Measurements from ENCODE around the gene C16orf87.
"Not testable (repeated sequence)": the region's sequence is repeated elsewhere in the genome, so short reads cannot be mapped to it uniquely, and the experiment has no call there.

Gene C16orf87, protein sequence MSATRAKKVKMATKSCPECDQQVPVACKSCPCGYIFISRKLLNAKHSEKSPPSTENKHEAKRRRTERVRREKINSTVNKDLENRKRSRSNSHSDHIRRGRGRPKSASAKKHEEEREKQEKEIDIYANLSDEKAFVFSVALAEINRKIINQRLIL

DNA sequence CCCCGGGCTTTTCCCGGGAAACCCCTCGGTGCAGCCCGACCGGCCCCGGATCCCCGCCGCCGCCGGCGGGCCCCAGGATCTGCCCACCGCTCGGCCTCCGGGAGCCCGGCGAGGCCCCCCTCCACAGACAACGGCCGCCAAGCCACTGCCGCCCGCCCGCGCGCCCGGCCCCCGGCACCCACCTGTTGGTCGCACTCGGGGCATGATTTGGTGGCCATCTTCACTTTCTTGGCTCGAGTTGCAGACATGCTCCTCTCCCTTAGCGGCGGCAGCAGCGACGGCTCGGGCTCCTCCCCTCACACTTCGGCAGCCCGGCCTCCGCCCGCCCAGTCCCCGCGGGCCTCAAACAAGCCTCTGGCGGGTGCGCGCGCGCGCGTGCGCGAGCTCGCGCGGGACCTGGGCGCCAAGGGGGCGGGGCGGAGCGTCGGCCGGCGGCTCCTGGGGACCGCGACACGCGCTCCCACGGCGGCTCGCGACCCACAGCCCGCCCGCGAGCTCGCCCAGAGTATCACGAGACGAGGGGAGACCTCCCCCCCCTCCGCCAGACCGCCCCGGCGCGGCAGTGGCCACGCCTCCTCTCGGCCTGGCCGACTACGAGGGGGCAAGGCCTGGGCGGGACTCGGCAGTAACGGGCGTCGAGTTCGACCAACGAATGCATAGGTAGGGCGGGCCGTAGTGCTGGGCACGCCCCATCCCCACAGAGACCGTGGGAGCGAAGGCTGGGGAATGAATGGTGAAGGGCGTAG is at the start of gene C16orf87:
Gene C16orf87 (minus strand): TSS at position 279 of the 746 bp plus-strand sequence. CDS start 31 bp downstream, at position 248.
- DNase-seq, result peak; percentile 78 to 87

DNA sequence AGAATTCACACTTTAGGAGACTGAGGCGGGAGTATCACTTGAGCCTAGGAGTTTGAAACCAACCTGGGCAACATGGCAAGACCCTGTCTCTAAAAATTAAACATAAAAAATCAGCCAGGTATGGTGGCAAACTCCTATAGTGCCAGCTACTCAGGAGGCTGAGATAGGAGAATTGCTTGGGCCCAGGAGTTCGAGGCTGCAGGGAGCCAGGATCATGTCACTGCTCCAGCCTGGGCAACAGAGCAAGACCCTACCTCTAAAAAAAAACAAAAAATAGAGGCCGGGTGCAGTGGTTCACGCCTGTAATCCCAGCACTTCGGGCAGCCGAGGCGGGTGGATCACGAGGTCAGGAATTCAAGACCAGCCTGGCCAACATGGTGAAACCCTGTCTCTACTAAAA is 44.3 kb upstream of the C16orf87 start:
- no peak for DNase-seq

DNA sequence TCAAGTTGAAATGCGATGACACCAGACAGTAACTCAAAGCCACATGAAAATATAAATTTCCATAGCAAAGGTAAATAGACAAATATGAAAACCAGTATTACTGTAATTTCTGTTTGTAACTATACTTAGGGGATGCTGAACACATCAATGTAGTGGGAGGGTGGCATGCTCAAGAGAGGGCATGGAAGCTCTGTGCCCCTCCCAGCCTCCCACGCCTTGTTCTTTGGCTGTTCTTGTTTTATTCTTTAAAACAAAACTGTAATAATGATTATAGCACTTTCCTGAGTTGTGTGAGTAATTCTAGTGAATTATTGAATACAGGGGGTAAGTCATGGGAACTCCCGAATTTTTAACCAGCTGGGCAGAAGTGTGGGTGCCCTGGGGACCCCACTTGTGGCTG is 42.2 kb upstream of the C16orf87 start:
- no peak for DNase-seq

DNA sequence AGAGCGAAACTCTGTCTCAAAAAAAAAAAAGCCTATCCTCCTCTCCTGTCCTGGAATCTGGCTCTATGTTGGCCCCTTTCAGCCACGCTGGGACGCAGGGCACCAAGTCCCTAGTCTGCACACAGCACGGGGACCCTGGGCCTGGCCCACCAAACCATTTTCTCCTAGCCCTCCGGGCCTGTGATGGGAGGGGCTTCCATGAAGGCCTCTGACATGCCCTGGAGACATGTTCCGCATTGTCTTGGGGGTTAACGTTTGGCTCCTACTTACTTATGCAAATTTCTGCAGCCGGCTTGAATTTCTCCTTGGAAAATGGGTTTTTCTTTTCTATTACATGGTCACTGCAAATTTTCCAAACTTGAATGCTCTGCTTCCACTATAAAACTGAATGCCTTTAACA is 40.6 kb upstream of the C16orf87 start:
- DNase-seq, result no peak

DNA sequence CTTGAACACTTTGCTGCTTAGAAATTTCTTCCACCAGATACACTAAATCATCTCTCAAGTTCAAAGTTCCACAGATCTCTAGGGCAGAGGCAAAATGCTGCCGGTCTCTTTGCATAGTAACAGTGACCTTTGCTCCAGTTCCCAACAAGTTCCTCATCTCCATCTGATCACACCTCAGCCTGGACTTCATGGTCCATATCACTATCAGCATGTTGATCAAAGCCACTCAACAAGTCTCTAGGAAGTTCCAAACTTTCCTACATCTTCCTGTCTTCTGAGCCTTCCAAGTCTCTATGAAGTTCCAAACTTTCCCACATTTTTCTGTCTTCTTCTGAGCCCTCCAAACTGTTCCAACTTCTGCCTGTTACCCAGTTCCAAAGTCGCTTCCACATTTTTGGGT is 37.9 kb upstream of the C16orf87 start:
- DNase-seq, result not testable (repeated sequence)

DNA sequence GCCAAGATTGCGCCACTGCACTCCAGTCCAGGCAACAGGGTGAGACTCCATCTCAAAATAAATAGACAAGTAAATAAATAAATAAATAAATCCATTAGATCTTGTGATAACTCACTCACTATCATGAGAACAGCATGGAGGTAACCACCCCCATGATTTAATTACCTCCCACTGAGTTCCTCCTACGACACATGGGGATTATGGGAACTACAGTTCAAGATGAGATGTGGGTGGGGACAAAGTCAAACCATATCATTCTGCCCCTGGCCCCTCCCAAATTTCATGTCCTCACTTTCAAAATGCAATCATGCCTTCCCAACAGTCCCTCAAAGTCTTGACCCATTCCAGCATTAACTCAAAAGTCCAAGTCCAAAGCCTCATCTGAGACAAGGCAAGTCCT is 36.5 kb upstream of the C16orf87 start:
- not testable (repeated sequence) for DNase-seq

DNA sequence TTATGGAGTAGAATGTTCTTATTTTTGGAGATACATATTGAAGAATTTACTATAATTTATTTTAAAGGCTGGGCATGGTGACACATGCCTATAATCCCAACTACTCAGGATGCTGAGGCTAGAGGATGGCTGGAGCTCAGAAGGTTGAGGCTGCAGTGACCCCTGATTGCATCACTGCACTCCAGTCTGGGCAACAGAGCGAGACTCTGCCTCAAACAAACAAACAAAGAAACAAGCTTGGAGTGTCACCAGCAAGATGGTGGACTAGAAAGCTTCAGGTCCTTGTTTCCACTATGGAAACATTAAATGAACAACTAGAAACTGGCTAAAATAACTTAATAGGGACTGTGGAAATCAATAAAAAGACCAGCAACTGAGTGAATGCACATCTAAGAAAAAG is 35.3 kb upstream of the C16orf87 start:
- DNase-seq, result no peak

DNA sequence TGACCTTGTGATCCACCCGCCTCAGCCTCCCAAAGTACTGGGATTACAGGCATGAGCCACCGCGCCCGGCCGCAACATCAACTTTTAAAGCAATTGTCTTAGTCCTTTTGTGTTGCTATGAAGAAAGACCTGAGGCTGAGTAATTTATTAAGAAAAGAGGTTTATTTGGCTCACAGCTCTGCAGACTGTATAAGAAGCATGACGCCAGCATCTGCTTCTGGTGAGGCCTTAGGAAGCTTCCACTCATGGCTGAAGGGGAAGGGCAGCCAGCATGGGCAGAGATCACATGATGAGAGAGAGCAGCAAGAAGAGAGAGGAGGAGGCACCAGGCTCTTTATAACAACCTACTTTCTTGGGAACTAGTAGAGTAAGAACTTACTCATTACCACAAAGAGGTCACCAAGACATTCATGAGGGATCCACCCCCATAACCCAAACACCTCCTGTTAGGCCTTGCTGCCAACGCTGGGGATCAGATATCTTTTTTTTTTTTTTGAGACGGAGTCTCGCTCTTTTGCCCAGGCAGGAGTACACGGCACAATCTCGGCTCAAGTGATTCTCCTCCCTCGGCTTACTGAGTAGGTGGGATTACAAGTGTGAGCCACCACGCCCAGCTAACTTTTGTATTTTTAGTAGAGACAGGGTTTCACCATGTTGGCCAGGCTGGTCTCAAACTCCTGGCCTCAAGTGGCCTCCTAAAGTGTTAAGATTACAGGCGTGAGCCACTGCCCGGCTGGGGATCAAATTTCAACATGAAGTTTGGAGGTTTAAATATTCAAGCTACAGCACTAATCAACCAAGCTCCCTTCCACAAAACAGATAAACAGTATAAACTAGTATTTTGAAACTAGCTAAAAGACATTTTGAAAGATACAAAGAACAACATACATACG is 31.8 kb upstream of the C16orf87 start:
- no peak for DNase-seq

DNA sequence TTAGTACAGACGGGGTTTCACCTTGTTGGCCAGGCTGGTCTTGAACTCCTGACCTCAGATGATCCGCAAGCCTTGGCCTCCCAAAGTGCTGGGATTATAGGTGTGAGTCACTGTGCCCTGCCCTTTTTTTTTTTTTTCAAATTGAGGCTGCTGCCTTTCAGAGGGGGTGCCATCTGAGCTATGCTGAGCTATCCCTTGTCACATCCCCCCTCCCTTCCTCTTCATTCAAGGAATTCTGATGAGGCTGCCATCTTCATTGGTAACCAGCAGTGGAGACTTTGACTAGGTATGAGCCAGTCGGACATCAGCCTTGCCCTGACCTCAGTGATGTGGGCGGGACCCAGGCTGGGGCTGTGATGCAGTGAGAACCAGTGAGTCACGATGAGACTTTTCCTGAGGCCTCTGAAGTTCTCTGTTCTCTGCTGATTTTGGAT is 28.8 kb upstream of the C16orf87 start:
- DNase-seq, result no peak

DNA sequence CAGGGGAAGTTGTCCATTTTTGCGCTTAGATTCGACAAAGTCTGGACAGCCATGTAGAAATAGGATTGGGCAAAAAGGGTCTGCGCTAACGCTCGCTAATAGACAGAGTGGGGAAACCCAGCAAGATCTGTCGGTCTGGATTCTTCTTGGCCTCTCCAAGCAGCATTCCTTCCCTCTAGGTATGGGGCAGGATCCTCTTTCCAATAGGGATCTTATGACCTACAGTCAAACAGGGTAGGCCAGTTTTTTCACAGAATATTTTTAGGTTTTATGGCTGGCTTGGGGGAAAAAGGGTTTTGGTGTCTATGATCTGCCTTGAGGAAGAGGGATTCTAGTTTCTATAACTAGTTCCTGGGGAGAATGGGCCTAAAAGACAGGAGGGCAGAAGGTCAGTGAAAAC is 27.2 kb upstream of the C16orf87 start:
- DNase-seq, result no peak

DNA sequence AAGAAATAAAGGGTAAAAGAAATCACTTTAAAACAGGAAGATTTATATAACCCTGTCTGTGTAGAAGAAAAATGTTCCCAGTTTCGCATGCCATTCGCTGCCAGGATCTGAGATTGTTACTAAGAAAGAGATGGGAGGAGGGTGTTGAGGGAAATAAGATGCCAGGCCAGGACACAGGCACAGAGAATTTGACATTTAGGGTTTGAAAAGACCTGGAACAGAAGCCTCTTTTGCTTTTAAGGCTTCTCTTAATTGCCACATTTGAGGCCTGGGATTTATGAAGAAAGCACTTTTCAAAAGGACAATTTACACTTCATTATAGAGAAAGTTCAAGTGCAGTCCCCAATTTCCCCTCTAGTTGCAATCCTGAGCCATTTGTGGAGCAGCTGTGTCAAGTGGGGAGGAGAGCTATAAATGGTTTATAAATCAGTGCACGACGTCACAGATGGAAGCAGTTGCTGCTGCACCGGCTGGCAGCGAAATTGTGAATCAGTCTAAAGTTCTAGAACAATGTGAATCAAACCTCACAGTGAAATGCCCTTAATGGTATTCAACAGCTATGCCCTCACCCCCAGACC is 26.5 kb upstream of the C16orf87 start:
- no peak for DNase-seq

DNA sequence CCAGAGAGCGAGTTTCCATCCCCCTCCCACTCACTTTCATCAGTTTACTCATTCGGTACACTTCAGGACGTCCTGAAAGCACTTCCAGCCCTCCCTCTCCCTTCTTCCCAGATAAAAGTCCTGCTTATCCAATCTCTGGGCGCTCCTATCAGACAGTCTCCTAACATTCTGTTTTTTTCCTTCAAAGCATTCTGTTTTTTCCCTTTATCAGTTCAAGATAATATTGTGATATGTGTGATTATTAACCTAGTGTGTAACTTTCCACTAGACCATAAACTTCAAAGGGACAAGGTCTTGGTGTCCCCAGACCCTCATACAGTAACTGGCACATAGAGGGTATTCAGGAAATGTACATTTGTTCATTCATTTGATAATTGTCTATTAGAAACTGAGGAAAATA is 24.4 kb upstream of the C16orf87 start:
- no peak for DNase-seq

DNA sequence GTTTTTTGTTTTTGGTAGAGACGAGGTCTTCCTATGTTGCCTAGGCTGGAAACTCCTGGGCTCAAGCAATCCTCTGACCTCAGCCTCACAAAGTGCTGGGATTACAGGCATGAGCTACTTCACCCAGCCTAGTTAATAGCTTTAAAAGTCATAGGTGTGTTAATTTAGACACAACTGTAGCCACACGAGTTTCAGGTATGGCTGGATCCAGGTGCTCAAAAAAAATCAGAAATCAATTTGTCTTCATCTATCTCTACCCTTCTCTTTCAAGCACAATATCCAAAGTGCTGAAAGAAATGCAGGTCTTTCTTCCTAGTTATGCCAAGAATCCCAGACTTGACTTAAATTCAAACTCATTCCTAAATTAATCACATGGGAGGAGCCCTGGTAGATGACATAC is 23.9 kb upstream of the C16orf87 start:
- no peak for DNase-seq

DNA sequence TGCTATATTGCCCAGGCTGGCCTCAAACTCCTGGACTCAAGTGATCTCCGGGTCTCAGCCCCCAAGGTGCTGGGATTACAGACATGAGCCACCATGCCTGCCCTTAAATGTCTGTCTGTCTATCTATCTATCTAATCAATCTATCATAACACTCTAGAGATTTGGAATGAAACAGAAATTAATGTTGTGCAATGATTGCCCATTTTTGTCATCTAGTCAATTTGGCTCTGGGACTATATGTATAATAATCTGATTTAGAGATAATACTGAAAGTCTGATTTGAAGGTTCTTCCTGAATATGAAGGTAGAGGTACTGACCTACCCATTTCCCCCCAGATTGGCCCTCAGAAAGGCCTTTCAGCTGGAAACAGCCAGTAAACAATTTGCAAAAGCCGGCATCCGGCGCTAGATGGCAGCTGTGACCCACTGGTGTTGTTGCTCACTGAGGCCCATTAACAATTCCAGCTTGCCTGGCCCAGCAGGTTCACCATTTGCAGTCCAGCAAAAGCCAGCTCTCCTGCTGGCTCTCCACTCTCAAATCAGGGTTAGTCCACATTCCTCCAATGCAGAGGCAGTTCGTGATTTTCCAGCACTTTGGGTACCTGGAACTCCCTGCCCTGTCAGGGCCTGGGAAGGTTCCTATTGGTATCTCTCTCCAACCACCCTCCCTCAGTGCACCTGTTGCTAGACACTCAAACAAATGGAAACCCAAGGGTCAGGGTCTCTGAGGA is 22.9 kb upstream of the C16orf87 start:
- DNase-seq, result peak; percentile 30 to 49

DNA sequence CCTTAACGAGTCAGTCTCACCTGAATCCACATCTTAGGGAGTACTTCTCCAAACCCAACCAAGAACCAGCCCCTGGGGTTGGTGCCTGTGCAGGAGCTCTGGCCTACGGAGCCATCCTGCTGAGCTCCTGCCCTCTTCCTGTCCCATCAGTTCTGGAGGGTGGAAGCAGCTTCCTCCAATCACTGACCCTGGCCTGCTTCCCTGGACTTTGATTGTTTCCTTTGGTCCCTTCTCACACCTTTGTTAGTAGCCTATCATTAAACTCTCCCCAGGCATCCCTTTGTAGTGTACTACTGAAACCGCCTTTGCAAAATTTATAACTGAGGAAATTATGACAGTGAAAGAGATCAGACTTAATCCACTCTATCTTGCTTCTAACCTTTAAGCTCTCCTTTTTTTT is 21.1 kb upstream of the C16orf87 start:
- no peak for DNase-seq

DNA sequence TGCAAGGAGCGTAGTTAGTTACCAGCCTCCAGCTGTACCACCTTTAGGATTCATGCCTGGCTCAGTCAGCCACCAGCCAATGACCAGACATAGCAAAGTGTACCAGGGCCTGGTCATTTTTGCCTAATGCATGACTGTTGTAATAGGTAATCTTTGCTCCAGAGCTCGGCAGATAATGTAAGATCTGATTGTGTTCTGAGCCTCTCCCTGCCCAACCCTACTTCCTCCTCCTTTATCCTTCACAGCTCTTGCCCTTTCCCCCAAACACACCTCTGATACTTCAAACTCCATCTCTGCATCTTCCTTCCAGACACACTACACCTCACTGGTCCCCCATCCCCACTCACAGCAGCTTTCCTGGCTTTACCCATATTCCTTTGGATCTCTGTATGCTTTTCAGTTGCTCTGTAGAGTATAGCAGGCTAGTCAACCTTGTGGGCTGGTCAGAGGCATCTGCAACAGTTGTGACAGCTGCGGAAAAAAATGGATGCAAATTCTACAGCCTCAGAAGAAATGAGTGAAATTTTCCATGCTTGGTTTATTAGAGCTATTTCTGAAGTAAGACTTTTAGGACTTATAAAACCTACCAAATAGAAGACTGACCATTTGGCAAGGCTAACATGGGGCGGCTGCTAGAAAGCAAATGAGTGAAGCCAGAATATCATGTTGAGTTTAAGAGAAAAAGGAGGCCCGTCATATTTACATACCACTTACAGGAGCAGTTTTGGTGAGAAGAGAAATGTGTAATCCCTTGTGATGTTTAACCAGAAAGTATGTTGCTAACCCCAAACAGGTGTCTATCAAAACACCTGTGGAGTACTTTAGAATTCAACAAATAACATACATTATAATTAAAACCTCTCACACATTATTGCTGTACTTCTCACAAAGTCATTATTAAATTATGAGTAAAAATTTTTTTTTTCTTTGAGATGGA is 19.9 kb upstream of the C16orf87 start:
- DNase-seq, result no peak

DNA sequence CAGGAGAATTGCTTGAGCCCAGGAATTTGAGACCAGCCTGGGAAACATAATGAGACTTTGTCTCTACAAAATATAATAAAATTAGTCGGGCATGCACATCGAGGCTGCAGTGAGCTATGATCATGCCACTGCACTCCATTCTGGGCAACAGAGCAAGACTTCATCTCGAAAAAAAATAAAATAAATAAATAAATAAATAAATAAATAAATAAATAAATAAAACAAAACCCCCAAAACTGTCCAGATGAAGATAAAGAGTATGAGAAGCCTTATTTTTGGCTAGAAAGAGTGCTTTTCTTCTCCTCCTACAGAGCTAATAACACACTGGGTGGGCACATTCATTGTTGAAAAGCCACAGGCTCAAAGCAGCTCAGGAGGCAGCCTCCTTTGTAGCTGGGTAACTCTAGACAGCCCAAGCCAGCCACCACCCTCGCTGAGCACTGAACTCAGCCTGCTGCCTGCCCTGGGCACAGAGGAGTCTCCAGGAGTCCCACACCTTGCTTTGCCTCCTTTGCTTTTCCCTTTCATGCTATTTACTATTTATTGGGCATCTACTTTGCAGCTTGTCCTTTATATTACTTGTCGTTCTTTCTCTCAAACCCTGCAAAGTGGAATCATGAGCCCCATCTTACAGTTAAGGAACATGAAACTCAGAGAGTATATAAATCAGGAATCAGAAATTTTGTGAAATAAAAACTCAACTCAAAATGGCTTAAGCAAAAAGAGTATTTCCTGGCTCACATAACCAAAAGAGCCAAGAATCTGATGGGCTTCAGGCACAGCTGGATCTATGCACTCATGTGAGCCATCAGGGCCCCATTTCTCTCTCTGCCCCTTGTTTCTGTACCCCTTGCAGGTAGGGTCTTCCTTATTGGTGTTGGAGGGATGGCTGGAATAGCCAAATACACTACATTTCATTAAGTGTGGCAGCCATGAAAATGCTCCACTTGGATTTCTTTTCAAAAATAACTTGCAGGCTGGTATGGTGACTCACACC is 18.1 kb upstream of the C16orf87 start:
- no peak for DNase-seq

DNA sequence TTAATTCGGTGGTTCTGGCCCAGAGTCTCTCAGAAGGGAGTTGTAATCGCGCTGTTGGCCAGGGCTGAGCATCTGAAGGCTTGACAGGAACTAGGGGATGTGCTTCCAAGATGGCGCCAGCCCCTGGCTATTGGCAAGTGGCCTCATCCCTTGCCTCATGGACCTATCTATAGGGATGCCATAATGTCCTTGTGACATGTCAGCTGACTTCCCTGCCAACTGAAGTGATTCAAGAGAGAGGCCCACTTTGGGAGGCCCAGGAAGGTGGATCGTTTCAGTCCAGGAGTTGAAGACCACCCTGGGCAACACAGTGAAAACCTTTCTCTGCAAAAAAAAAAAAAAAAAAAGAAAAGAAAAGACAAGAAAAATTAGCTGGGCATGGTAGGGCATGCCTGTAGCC is 15.0 kb upstream of the C16orf87 start:
- no peak for DNase-seq

DNA sequence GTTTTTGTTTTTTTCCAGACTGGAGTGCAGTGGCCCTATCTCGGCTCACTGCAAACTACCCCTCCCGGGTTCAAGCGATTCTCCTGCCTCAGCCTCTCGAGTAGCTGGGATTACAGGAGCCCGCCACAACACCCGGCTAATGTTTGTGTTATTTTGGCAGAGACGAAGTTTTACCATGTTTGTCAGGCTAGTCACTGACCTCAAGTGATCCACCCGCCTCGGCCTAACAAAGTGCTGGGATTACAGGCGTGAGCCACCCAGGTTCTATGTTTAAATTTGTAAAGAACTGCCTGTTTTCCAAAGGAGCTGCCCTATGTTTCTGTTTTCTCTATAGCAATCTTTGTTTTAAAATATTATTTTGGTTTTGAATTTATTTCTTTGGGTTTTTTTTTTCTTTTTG is 13.8 kb upstream of the C16orf87 start:
- no peak for DNase-seq
